Common myeloid progenitor, CD34-positive (primary cell): ENCODE measurements around the gene POR.

Source experiments
- CTCF ChIA-PET: fragments of 350-600 bp; sonication (Branson Sonifier 250); formaldehyde crosslinking; loops from one replicate; lab custom pipeline; 2021; ENCODE audit warnings: antibody characterized with exemption; lab: Charles Lee
- POLR2A ChIA-PET: fragments of 350-600 bp; sonication (Branson Sonifier 250); formaldehyde crosslinking; loops from one replicate; lab custom pipeline; 2021; ENCODE audit warnings: antibody characterized with exemption; lab: Charles Lee
- DNase-seq, 3 donors: peaks; one replicate each; pipeline versions ENCODE4 v3.0.0 to v3.0.0-alpha.2; 2013
- H3K27ac ChIP-seq, 2 experiments: 1 replicate in 1 of 2; 2 replicates in 1 of 2; pipeline ENCODE4 v1.7.0; 2013; ENCODE audit warnings: inconsistent platforms in 2 of 2, low read length in 2 of 2, mild to moderate bottlenecking in 2 of 2, low read depth in 1 of 2, moderate library complexity in 1 of 2; ENCODE audit not compliant: severe bottlenecking in 2 of 2, insufficient read depth in 1 of 2, poor library complexity in 1 of 2
- H3K27me3 ChIP-seq, 5 experiments: replicated peaks in 2 of 5; 1 replicate in 3 of 5; 2 replicates in 2 of 5; pipeline versions ENCODE4 v1.6.1 to v1.7.0; 2013; ENCODE audit warnings: low read length in 4 of 5, mild to moderate bottlenecking in 2 of 5, moderate library complexity in 2 of 5, inconsistent platforms in 1 of 5; ENCODE audit not compliant: insufficient read depth in 5 of 5, control insufficient read depth in 4 of 5
- H3K36me3 ChIP-seq, 4 experiments: 1 replicate in 2 of 4; 2 replicates in 2 of 4; pipeline versions ENCODE4 v1.6.1 to v1.7.0; 2013; ENCODE audit warnings: low read length in 3 of 4, control low read depth in 1 of 4, mild to moderate bottlenecking in 1 of 4; ENCODE audit not compliant: control insufficient read depth in 4 of 4, insufficient read depth in 4 of 4
- H3K4me1 ChIP-seq, 4 experiments: 1 replicate in 3 of 4; 2 replicates in 1 of 4; pipeline versions ENCODE4 v1.6.1 to v1.7.1; 2013; ENCODE audit warnings: low read length in 3 of 4, mild to moderate bottlenecking in 3 of 4, control low read depth in 1 of 4, inconsistent platforms in 1 of 4, moderate library complexity in 1 of 4; ENCODE audit not compliant: control insufficient read depth in 4 of 4, insufficient read depth in 4 of 4; ENCODE audit errors: control extremely low read depth in 1 of 4
- H3K4me3 ChIP-seq, 7 experiments: 1 replicate in 4 of 7; 2 replicates in 3 of 7; pipeline versions ENCODE4 v1.5.1 to v1.7.0; 2013; ENCODE audit warnings: mild to moderate bottlenecking in 7 of 7, low read length in 6 of 7, moderate library complexity in 6 of 7, inconsistent platforms in 2 of 7, low read depth in 2 of 7, control low read depth in 1 of 7; ENCODE audit not compliant: insufficient read depth in 4 of 7, control insufficient read depth in 1 of 7; ENCODE audit errors: extremely low read depth in 1 of 7
- H3K9me3 ChIP-seq, 5 experiments: 1 replicate in 4 of 5; 2 replicates in 1 of 5; pipeline versions ENCODE4 v1.6.1 to v1.7.1; 2013; ENCODE audit warnings: low read length in 4 of 5, mild to moderate bottlenecking in 2 of 5, inconsistent platforms in 1 of 5, low read depth in 1 of 5, moderate library complexity in 1 of 5; ENCODE audit not compliant: control insufficient read depth in 4 of 5, insufficient read depth in 2 of 5; ENCODE audit errors: control extremely low read depth in 1 of 5
- WGBS: methylation state at CpG from one replicate; pipeline ENCODE4 v1.1.5; 2013; ENCODE audit not compliant: insufficient coverage; 5-methylcytosine and 5-hydroxymethylcytosine counted together

Gene POR

DNA sequence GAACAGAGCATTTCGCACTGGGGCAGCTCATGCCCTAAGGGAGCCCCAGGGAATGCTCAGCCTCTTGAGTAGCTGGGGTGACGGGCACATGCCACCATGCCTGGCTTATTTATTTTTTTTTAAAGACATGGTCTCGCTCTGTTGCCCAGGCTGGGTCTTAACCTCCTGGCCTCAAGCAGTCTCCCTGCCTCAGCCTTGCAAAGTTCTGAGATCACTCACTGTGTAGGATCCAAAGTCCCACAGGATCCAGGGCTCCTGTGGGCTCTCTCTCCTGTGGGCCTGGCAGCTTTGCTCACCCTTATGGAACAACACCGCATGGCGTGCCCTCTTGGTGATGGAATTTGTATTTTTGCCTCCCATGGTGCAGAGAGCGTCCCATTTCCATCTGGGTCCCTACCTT is 45.4 kb downstream of the POR start:
- no peak for DNase-seq
- Histone ChIP-seq H3K27ac (no peak overlapping the region), H3K9me3 (no peaks in the 10 kb centered on the region), H3K4me1 (peaks cover 3 to 12% (median 7%) of the 10 kb centered on the region in 4 experiments), H3K4me3 (no peak overlapping the region), H3K36me3 (peaks cover 3 to 31% (median 4%) of the 10 kb centered on the region in 4 experiments), H3K27me3 (no peaks in the 10 kb centered on the region)
- 95% methylated on average over 4 of the region's 6 CpGs for WGBS
- CTCF ChIA-PET: interaction anchor here (0.8 to 1.2 kb wide), 2 partner anchors 28 to 94 kb away, joined by 3 read pairs; no protein-coding TSS in a partner anchor
- POLR2A ChIA-PET: no interaction called here

DNA sequence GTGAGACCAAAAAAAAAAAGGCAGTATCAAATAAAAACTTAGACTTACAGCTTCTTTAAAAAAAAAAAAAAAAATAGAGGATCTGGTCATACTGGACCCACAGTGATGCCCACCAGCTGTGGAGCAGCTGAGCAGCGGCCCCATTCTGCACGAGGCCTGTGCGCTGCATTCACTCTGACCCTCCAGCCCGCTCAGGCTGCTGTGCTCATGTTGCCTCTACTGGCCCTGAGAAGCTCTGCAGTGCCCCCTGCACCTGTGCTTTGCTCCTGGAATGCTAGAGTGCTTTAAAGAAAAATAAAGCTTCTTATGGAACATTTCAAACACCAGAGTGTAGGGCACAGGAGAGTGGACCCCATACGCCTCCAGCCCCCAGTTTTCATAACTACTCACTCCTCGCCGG is 46.3 kb downstream of the POR start:
- no peak overlapping the region for H3K27ac ChIP-seq
- no peaks in the 10 kb centered on the region for H3K9me3 ChIP-seq
- 98% methylated on average over 5 of the region's 7 CpGs for WGBS
- no peak for DNase-seq
- no peaks in the 10 kb centered on the region for H3K27me3 ChIP-seq
- H3K4me1 ChIP-seq: peaks cover 3 to 12% (median 7%) of the 10 kb centered on the region in 4 experiments
- POLR2A ChIA-PET: interaction anchor here (0.5 kb wide), 1 partner anchor 200 kb away, joined by 5 read pairs; no protein-coding TSS in a partner anchor
- no peak overlapping the region for H3K4me3 ChIP-seq
- CTCF ChIA-PET: interaction anchor here (0.6 to 1.2 kb wide), 3 partner anchors 29 to 94 kb away, joined by 3 read pairs; no protein-coding TSS in a partner anchor
- peaks cover 3 to 28% (median 3%) of the 10 kb centered on the region in 4 experiments for H3K36me3 ChIP-seq

DNA sequence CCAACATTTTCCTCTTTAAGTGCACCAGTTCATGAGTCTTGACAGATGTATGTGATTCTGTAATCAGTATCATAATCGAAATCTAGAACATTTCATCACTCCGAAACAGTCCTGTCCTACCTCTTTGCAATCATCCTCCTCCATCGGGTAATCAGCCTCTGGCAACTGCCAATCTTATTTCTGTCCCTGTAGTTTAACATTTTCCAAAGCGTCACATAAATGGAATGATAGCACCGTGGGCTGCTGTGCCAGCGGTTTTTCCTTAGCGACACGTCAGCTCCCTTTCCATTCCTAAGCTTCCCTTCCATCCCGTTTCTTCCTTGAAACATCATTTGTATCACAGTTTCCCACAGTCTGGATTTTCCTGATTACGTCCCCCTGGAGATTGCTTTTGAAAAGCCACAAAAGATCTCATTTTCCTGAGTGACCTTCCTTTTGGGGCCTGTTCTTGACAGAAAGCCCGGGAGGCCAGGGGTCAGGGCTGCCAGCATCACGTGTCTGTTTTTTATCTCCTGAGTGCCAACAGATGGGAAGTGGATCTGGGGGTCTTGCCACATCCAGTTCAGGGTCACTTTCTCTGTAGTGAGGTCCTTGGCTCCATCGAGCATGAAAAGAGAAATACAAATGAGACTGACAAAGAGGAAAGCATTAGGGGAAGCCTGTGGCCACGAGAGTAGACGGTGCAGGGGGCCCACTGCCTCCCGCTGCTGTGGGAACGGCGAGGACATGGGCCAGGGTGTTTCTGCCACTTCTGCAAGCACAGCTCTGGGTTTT is 47.8 kb downstream of the POR start:
- no peaks in the 10 kb centered on the region for H3K27me3 ChIP-seq
- H3K4me3 ChIP-seq: no peak overlapping the region
- ChIA-PET CTCF (interaction anchor here (1.1 kb wide), 1 partner anchor 12 kb away, joined by 4 read pairs; no protein-coding TSS in a partner anchor), POLR2A (no interaction called here)
- 47% methylated on average over 14 of the region's 18 CpGs for WGBS
- H3K4me1 ChIP-seq: peaks cover 3 to 21% (median 16%) of the 10 kb centered on the region in 4 experiments
- peak in 2 of 3 donors; percentile 13 to 15 for DNase-seq
- H3K27ac ChIP-seq: no peak overlapping the region
- peaks cover 1 to 15% (median 4%) of the 10 kb centered on the region in 4 experiments for H3K36me3 ChIP-seq
- H3K9me3 ChIP-seq: no peaks in the 10 kb centered on the region

GRCh38 chr7:75963381-75963995 is 48.5 kb downstream of the POR start:
- peaks cover 3 to 27% (median 19%) of the 10 kb centered on the region in 4 experiments for H3K4me1 ChIP-seq
- H3K36me3 ChIP-seq: peaks cover 0 to 19% (median 3%) of the 10 kb centered on the region in 4 experiments
- POLR2A ChIA-PET: no interaction called here
- CTCF ChIA-PET: interaction anchor here (1.1 kb wide), 1 partner anchor 13 kb away, joined by 4 read pairs; no protein-coding TSS in a partner anchor
- H3K4me3 ChIP-seq: no peak overlapping the region
- 88% methylated on average over 8 of the region's 9 CpGs for WGBS
- H3K27me3 ChIP-seq: no peaks in the 10 kb centered on the region
- H3K27ac ChIP-seq: no peak overlapping the region
- no peak for DNase-seq
- no peaks in the 10 kb centered on the region for H3K9me3 ChIP-seq

- H3K4me3 ChIP-seq: no peak overlapping the region
- no peak for DNase-seq
- H3K9me3 ChIP-seq: no peaks in the 10 kb centered on the region
- no peaks in the 10 kb centered on the region for H3K27me3 ChIP-seq
- H3K27ac ChIP-seq: no peak overlapping the region
- 98% methylated on average over 13 of the region's 13 CpGs for WGBS
- peaks cover 3 to 27% (median 19%) of the 10 kb centered on the region in 4 experiments for H3K4me1 ChIP-seq
- peaks cover 0 to 17% (median 2%) of the 10 kb centered on the region in 4 experiments for H3K36me3 ChIP-seq
- POLR2A ChIA-PET: no interaction called here
- CTCF ChIA-PET: no interaction called here
These were observed 50.7 kb downstream of the POR start for GRCh38 chr7:75965617-75966016.

DNA sequence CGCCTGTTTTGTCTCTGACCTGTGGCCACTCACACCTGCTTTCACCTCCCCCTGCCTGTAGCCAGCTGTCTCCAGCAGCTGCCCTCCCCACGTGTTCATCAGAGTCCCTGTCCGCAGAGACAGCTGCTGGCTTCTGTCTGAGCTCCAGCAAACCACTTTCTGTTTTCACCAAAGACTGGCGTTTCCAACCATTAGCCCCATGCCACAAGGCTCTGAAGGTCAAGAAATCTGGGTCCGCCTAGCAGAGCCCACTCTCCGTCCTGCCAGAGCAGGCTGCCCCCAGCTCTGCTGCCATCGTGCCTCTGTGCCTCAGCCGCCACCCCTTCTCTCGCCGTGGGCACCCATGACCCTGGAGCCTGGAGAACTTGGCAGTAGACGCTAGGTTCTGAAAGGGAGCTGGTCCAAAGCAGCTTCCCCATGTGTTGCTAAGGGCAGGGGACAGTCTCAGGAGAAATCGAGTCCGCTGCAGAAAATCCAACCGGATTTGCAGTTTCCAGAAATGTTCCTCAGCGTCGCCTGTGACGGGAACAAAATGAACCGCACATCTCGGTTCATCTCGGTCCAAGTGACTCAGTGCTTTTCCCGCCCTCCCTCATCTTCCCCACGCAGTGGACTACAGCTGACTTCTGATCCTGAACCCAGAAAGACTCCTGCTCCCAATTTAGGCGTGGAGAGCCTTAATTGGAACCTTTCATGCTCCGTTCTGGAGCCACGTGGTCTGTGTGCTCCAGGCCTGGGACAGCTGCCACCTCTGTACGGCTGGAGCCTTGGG is 51.4 kb downstream of the POR start:
- Histone ChIP-seq H3K27me3 (no peaks in the 10 kb centered on the region), H3K4me1 (peaks cover 3 to 27% (median 19%) of the 10 kb centered on the region in 4 experiments), H3K4me3 (no peak overlapping the region), H3K36me3 (peaks cover 0 to 16% (median 2%) of the 10 kb centered on the region in 4 experiments), H3K27ac (no peak overlapping the region), H3K9me3 (no peaks in the 10 kb centered on the region)
- CTCF ChIA-PET: interaction anchor here (0.7 to 1.7 kb wide), 2 partner anchors 18 to 101 kb away, joined by 3 read pairs; no protein-coding TSS in a partner anchor
- DNase-seq: no peak
- 92% methylated on average over 21 of the region's 26 CpGs for WGBS
- POLR2A ChIA-PET: no interaction called here
